HepG2 (cell line): ENCODE measurements around the gene STARD10. TPM values are rescaled to one million over a fixed set of nuclear protein-coding genes. Genes with fewer than 3 reads are reported as not detected.
A peak's percentile ranks its signal among the peaks of the same experiment; 100 is the strongest.

Experiments
- AGO2 ChIP-seq: fragments of 200-400 bp; formaldehyde crosslinking; optimal IDR thresholded peaks from 2 replicates; pipeline ENCODE3; 2017; ENCODE audit warnings: mild to moderate bottlenecking, low read depth, low read length, moderate library complexity
- HDAC1 ChIP-seq: sonication (generic); formaldehyde crosslinking; IDR thresholded peaks from 2 replicates; pipeline ENCODE4 v1.5.1; 2020; ENCODE audit warnings: mild to moderate bottlenecking, missing genetic modification reagents
- IKZF5 ChIP-seq: IDR thresholded peaks from 2 replicates; pipeline ENCODE4 v1.6.1; 2018; ENCODE audit warnings: missing genetic modification reagents, mild to moderate bottlenecking, missing compliant biosample characterization
- ISL2 ChIP-seq: sonication (generic); formaldehyde crosslinking; IDR thresholded peaks from 2 replicates; pipeline ENCODE4 v1.5.0; 2020; ENCODE audit warnings: missing genetic modification reagents
- KLF12 ChIP-seq: sonication (generic); formaldehyde crosslinking; IDR thresholded peaks from 2 replicates; pipeline ENCODE4 v1.4.0; 2020; ENCODE audit warnings: missing genetic modification reagents, borderline replicate concordance
- PATZ1 ChIP-seq: sonication (generic); formaldehyde crosslinking; IDR thresholded peaks from 2 replicates; pipeline ENCODE4 v1.4.0; 2020; ENCODE audit warnings: missing genetic modification reagents
- RBFOX2 ChIP-seq: fragments of 200-400 bp; formaldehyde crosslinking; IDR thresholded peaks from 2 replicates; pipeline ENCODE4 v1.6.1; 2017; ENCODE audit warnings: low read depth, mild to moderate bottlenecking, low read length
- STAG1 ChIP-seq: sonication (generic); formaldehyde crosslinking; IDR thresholded peaks from 2 replicates; pipeline ENCODE4 v1.4.0; 2020; ENCODE audit warnings: missing genetic modification reagents
- ZBTB2 ChIP-seq: sonication (generic); formaldehyde crosslinking; IDR thresholded peaks from 2 replicates; pipeline ENCODE4 v1.8.0; 2022; ENCODE audit warnings: low read depth, missing genetic modification reagents
- ZBTB8A ChIP-seq: sonication (generic); formaldehyde crosslinking; IDR thresholded peaks from 2 replicates; pipeline ENCODE4 v1.4.0; 2020; ENCODE audit warnings: mild to moderate bottlenecking, low read depth, missing genetic modification reagents, borderline replicate concordance
- ZNF687 ChIP-seq: sonication (generic); formaldehyde crosslinking; IDR thresholded peaks from 2 replicates; pipeline ENCODE4 v1.5.1; 2020; ENCODE audit warnings: mild to moderate bottlenecking, missing genetic modification reagents, moderate library complexity
- ZNF710 ChIP-seq: sonication (generic); formaldehyde crosslinking; IDR thresholded peaks from 2 replicates; pipeline ENCODE4 v1.5.0; 2020; ENCODE audit warnings: mild to moderate bottlenecking, missing genetic modification reagents, borderline replicate concordance
- ZNF790 ChIP-seq: sonication (generic); formaldehyde crosslinking; IDR thresholded peaks from 2 replicates; pipeline ENCODE4 v1.8.0; 2022; ENCODE audit warnings: missing genetic modification reagents, mild to moderate bottlenecking, borderline replicate concordance
- polyA plus RNA-seq, 8 experiments: library from polyadenylated mRNA; depleted of rRNA in 3 of 8; stranded (reverse) in 7 of 8; unstranded in 1 of 8; fragments of >200 nt; fragmentation: Illumina TruSeq in 4 of 8; extraction: Trizol in 4 of 8; gene quantifications; 2 replicates each; pipeline versions ENCODE4 v1.2.1 to v1.2.3, GENCODE V29; 2011 to 2016; ENCODE audit warnings: low read depth in 4 of 8, missing spikeins in 1 of 8, mixed read lengths in 1 of 8; ENCODE audit not compliant: insufficient read depth in 1 of 8
- total RNA-seq, 5 experiments: library from RNA; depleted of rRNA; stranded (reverse); fragments of >200 nt; fragmentation: Illumina TruSeq; extraction: Trizol; gene quantifications; 2 replicates each; pipeline ENCODE4 v1.2.3, GENCODE V29; 2016; ENCODE audit warnings: low read depth in 1 of 5
- TF ChIP-seq, protein P1 (sequence below): sonication (generic); formaldehyde crosslinking; conservative IDR thresholded peaks from 2 replicates; pipeline ENCODE4 v1.8.0; 2022; ENCODE audit warnings: mild to moderate bottlenecking, moderate library complexity, missing genetic modification reagents

Gene STARD10
- total and polyA plus RNA-seq, 2 of the 13 experiments (the other 11 are each of a cell fraction or from before 2014, with no cell fraction given) = 260 to 341 TPM

DNA sequence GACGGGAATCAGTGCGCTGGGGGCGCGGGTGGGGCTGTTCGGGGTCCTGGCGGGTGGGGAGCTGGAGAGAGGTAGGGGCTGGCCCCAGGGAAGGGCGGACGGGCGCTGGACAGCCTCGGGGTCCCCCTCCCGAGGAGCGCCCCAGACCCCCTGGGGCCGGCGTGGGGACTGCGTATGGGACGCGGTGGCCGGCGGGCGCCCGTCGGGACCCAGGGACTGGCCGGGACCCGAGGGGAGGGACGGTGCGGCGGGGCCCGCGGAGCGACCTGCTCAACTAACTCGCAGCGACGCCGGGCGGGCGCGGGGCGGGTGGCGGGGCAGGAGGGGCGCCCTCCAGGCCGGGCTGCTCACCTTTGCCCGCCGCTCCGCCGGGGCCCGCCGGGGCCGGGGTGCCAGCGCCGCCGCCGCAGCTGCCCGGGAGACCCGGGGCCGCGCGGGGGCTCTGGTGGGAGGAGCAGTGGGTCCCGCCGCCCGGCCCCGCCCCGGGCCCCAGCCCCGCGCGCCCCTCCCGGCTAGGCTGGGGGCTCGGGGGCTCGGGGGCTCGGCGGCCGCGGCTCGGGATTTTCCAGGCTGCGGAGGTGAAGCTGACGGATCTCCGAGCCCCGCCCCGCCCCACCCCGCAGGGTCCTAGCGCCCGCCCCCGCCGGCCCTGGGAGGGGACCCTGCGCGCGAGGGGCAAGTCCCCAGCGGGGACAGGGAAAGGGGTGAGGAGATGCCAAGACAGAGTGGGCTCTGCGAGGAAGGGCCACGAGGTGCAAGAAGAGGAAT is 12.3 kb downstream of the STARD10 start (continued):
- TF ChIP-seq AGO2 (peak; percentile 39), RBFOX2 (peak; percentile 44; the same call in 1 of the 2 replicates), ZNF687 (peak; percentile 5; the same call in 1 of the 2 replicates), IKZF5 (CRISPR knock-in tag) (0 out of 2 replicates have a peak, but pooled peaks have one; percentile 18), PATZ1 (peak; percentile 84), HDAC1 (CRISPR knock-in tag) (0 out of 2 replicates have a peak, but pooled peaks have one; percentile 3), ZNF790 (CRISPR knock-in tag) (no peak), ZBTB8A (CRISPR knock-in tag) (no peak), ZNF710 (0 out of 2 replicates have a peak, but pooled peaks have one; percentile 24), ISL2 (0 out of 2 replicates have a peak, but pooled peaks have one; percentile 5), STAG1 (CRISPR knock-in tag) (0 out of 2 replicates have a peak, but pooled peaks have one; percentile 1), ZBTB2 (0 out of 2 replicates have a peak, but pooled peaks have one; percentile 30), KLF12 (CRISPR knock-in tag) (peak; percentile 58; the same call in 1 of the 2 replicates)
- TF ChIP-seq, protein P1, sequence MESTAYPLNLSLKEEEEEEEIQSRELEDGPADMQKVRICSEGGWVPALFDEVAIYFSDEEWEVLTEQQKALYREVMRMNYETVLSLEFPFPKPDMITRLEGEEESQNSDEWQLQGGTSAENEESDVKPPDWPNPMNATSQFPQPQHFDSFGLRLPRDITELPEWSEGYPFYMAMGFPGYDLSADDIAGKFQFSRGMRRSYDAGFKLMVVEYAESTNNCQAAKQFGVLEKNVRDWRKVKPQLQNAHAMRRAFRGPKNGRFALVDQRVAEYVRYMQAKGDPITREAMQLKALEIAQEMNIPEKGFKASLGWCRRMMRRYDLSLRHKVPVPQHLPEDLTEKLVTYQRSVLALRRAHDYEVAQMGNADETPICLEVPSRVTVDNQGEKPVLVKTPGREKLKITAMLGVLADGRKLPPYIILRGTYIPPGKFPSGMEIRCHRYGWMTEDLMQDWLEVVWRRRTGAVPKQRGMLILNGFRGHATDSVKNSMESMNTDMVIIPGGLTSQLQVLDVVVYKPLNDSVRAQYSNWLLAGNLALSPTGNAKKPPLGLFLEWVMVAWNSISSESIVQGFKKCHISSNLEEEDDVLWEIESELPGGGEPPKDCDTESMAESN (CRISPR knock-in tag) = 0 out of 2 replicates have a peak, but pooled peaks have one; percentile 4
